Natural killer cell (primary cell): ENCODE data around the gene RPL35A. TPM values are rescaled to one million over a fixed set of nuclear protein-coding genes. Genes with fewer than 3 reads are reported as not detected.
"Not testable (repeated sequence)": the region's sequence is repeated elsewhere in the genome, so short reads cannot be mapped to it uniquely, and the experiment has no call there.

Experiments
- ATAC-seq, 3 donors: fragments of 150-1000 bp in 2 of 3; fragments of 200-7000 bp in 1 of 3; cut with Tn5 transposase; 1 replicate in 1 of 3; 2 replicates in 2 of 3; pipeline ENCODE4 v1.10.0; 2021; ENCODE audit warnings: mild to moderate bottlenecking in 2 of 3, moderate library complexity in 2 of 3
- DNase-seq, 2 donors: peaks; one replicate each; pipeline versions ENCODE4 v3.0.0 to v3.0.0-alpha.2; 2013 to 2021; ENCODE audit warnings: mixed read lengths in 1 of 2
- H3K27ac ChIP-seq: one replicate; pipeline ENCODE4 v1.5.1; 2013; ENCODE audit warnings: mild to moderate bottlenecking, low read length
- H3K27me3 ChIP-seq: one replicate; pipeline ENCODE4 v1.6.1; 2013; ENCODE audit warnings: low read length; ENCODE audit not compliant: control insufficient read depth, insufficient read depth
- H3K36me3 ChIP-seq: one replicate; pipeline ENCODE4 v1.6.1; 2013; ENCODE audit warnings: low read length; ENCODE audit not compliant: control insufficient read depth, insufficient read depth
- H3K4me1 ChIP-seq: one replicate; pipeline ENCODE4 v1.6.1; 2013; ENCODE audit warnings: low read length; ENCODE audit not compliant: control insufficient read depth, insufficient read depth
- H3K4me3 ChIP-seq: one replicate; pipeline ENCODE4 v1.5.1; 2013; ENCODE audit warnings: low read length
- H3K9me3 ChIP-seq: one replicate; pipeline ENCODE4 v1.6.1; 2013; ENCODE audit warnings: low read length; ENCODE audit not compliant: control insufficient read depth, insufficient read depth
- H3K27ac Mint-ChIP-seq, 2 donors: one replicate each; pipeline ENCODE4 v1.8.0; 2022; ENCODE audit warnings: mild to moderate bottlenecking in 2 of 2, mixed read lengths in 2 of 2, moderate library complexity in 1 of 2
- H3K27me3 Mint-ChIP-seq, 2 donors: one replicate each; pipeline ENCODE4 v1.8.0; 2022; ENCODE audit warnings: low read depth in 2 of 2, mixed read lengths in 2 of 2
- H3K36me3 Mint-ChIP-seq: one replicate; pipeline ENCODE4 v1.8.0; 2022; ENCODE audit warnings: mixed read lengths
- H3K4me1 Mint-ChIP-seq, 2 donors: one replicate each; pipeline ENCODE4 v1.8.0; 2022; ENCODE audit warnings: mixed read lengths in 2 of 2
- H3K4me3 Mint-ChIP-seq: one replicate; pipeline ENCODE4 v1.8.0; 2022; ENCODE audit warnings: mild to moderate bottlenecking, moderate library complexity, mixed read lengths
- H3K9me3 Mint-ChIP-seq, 2 donors: one replicate each; pipeline ENCODE4 v1.8.0; 2022; ENCODE audit warnings: mixed read lengths in 2 of 2
- CTCF ChIP-seq: fragments of 200-600 bp; IDR thresholded peaks from one replicate; pipeline ENCODE4 v1.8.0; 2022; ENCODE audit warnings: antibody characterized with exemption
- WGBS: methylation state at CpG from one replicate; pipeline ENCODE4 v1.1.7; 2013; ENCODE audit warnings: missing lambda C conversion rate; ENCODE audit not compliant: insufficient coverage; 5-methylcytosine and 5-hydroxymethylcytosine counted together
- intact Hi-C: fragments of 100-400 bp; cut with micrococcal nuclease; formaldehyde crosslinking; loops from one replicate; pipeline ENCODE4 v1.14.2; 2022
- total RNA-seq, 4 donors: library from RNA; stranded (reverse); fragments of 120-200 nt in 1 of 4; gene quantifications; one replicate each; pipeline versions ENCODE4 v1.2.3 to v1.2.4, GENCODE V29; 2013 to 2022

The RPL35A gene
- total RNA-seq, 3 donors from 2014 or later (not counting 1 experiment from before 2014, with no cell fraction given): 693 to 869 (median 848) TPM

- no peak for ATAC-seq
- H3K4me3 Mint-ChIP-seq: no peak overlapping the region
- H3K27me3 ChIP-seq: no peaks in the 10 kb centered on the region
Measured at GRCh38 chr3:197906850-197907187, 43.2 kb upstream of the RPL35A start.

GRCh38 chr3:197907196-197907595 lies 42.8 kb upstream of the RPL35A start:
- Histone ChIP-seq H3K27me3 (no peaks in the 10 kb centered on the region), H3K4me1 (peaks cover 4% of the 10 kb centered on the region), H3K36me3 (no peaks in the 10 kb centered on the region), H3K4me3 (no peak overlapping the region), H3K27ac (no peak overlapping the region), H3K9me3 (no peaks in the 10 kb centered on the region)
- Mint-ChIP-seq H3K4me3 (no peak overlapping the region), H3K27ac (peak overlapping the region in 1 of 2 donors; percentile 13), H3K4me1 (peaks cover 0 to 6% of the 10 kb centered on the region in 2 donors), H3K9me3 (no peaks in the 10 kb centered on the region), H3K36me3 (no peaks in the 10 kb centered on the region), H3K27me3 (no peaks in the 10 kb centered on the region)
- ATAC-seq (no peak), DNase-seq (no peak)
- TF ChIP-seq CTCF: no peak
- intact Hi-C loops: loop anchor here (10.0 kb wide), 1 partner anchor 178 kb away; no protein-coding TSS in a partner anchor
- 78% methylated on average over 1 of the region's 2 CpGs for WGBS

More at GRCh38 chr3:197906850-197907187, 43.2 kb upstream of the RPL35A start:
- H3K9me3 ChIP-seq: no peaks in the 10 kb centered on the region
- TF ChIP-seq CTCF: no peak
- no peak overlapping the region for H3K4me3 ChIP-seq
- H3K36me3 ChIP-seq: no peaks in the 10 kb centered on the region
- whole genome bisulfite sequencing: 63% methylated on average over 3 of the region's 3 CpGs
- DNase-seq: no peak
- no peak overlapping the region for H3K27ac ChIP-seq
- Mint-ChIP-seq H3K4me1 (peaks cover 0 to 6% of the 10 kb centered on the region in 2 donors), H3K9me3 (no peaks in the 10 kb centered on the region), H3K27ac (peak overlapping the region in 1 of 2 donors; percentile 13), H3K27me3 (no peaks in the 10 kb centered on the region), H3K36me3 (no peaks in the 10 kb centered on the region)
- intact Hi-C loops: loop anchor here (1.0 to 10.0 kb wide), 2 partner anchors 36 to 178 kb away; no protein-coding TSS in a partner anchor
- H3K4me1 ChIP-seq: peaks cover 4% of the 10 kb centered on the region

- H3K36me3 ChIP-seq, H3K4me1 ChIP-seq, H3K36me3 Mint-ChIP-seq, DNase-seq, H3K9me3 ChIP-seq, ATAC-seq, H3K27ac ChIP-seq, H3K27me3 ChIP-seq, H3K9me3 Mint-ChIP-seq, H3K4me3 ChIP-seq, H3K4me1 Mint-ChIP-seq, H3K27ac Mint-ChIP-seq, H3K4me3 Mint-ChIP-seq, H3K27me3 Mint-ChIP-seq: not testable (repeated sequence)
- intact Hi-C loops: loop anchor here (10.0 kb wide), 1 partner anchor 176 kb away; no protein-coding TSS in a partner anchor
- 94% methylated on average over 2 of the region's 2 CpGs for WGBS
Measured at GRCh38 chr3:197908550-197908949, 41.4 kb upstream of the RPL35A start.

- no peak overlapping the region for H3K4me3 Mint-ChIP-seq
- no peaks in the 10 kb centered on the region for H3K36me3 Mint-ChIP-seq
- Histone ChIP-seq H3K27me3 (no peaks in the 10 kb centered on the region), H3K36me3 (no peaks in the 10 kb centered on the region), H3K4me1 (peaks cover 4% of the 10 kb centered on the region), H3K9me3 (no peaks in the 10 kb centered on the region), H3K27ac (no peak overlapping the region), H3K4me3 (no peak overlapping the region)
- DNase-seq (no peak), ATAC-seq (no peak)
- H3K9me3 Mint-ChIP-seq: no peaks in the 10 kb centered on the region
- TF ChIP-seq CTCF: no peak
- intact Hi-C loops: loop anchor here (10.0 kb wide), 1 partner anchor 176 kb away; no protein-coding TSS in a partner anchor
- H3K4me1 Mint-ChIP-seq: peaks cover 0 to 6% of the 10 kb centered on the region in 2 donors
- no peak overlapping the region for H3K27ac Mint-ChIP-seq
- 92% methylated on average over 3 of the region's 4 CpGs for WGBS
- no peaks in the 10 kb centered on the region for H3K27me3 Mint-ChIP-seq
Measured at GRCh38 chr3:197908957-197909701, 40.9 kb upstream of the RPL35A start.
